Measurements from ENCODE around the gene ZNF654. TPM values are rescaled to one million over a fixed set of nuclear protein-coding genes. Genes with fewer than 3 reads are reported as not detected.
A peak's percentile ranks its signal among the peaks of the same experiment; 100 is the strongest.

Gene ZNF654
- total and polyA plus RNA-seq, 10 of the 15 experiments (the other 5 are each of a cell fraction or from before 2014, with no cell fraction given): 2.7 to 14.2 (median 10.0) TPM

- H3K4me2 ChIP-seq (ENCODE audit: control insufficient read depth, insufficient read depth): peak overlapping the region; percentile 20; the same call in 1 of the 2 replicates
- H3K9me3 ChIP-seq (replicated peaks; ENCODE audit: control insufficient read depth, insufficient read depth, low read length): no peaks in the 10 kb centered on the region
- H3K27me3 ChIP-seq (replicated peaks in 1 of 2; ENCODE audit: control insufficient read depth in 2 of 2, insufficient read depth in 2 of 2, low read length in 1 of 2): no peaks in the 10 kb centered on the region
- ChIA-PET RAD21 (ENCODE audit: unreplicated experiment) (interaction anchor here (1.1 kb wide), 2 partner anchors 91 to 118 kb away, joined by 3 to 5 read pairs; partner anchors contain the start of genes CGGBP1 and ZNF654), CTCF (interaction anchor here (0.6 to 1.5 kb wide), 5 partner anchors 9 to 1291 kb away, joined by 3 to 4 read pairs (median 4); no protein-coding TSS in a partner anchor), SMC1A (ENCODE audit: uncharacterized antibody, unreplicated experiment) (interaction anchor here (0.6 to 2.6 kb wide), 10 partner anchors 8 to 142 kb away, joined by 3 to 12 read pairs (median 4); partner anchors contain the start of genes CGGBP1 and ZNF654), POLR2A (interaction anchor here (0.7 to 4.6 kb wide), 7 partner anchors 11 to 475 kb away, joined by 3 to 27 read pairs (median 4); partner anchors contain the start of genes CGGBP1 and ZNF654)
- peak overlapping the region; percentile 77 for H3K4me3 ChIP-seq
- 0% methylated on average over 8 of the region's 8 CpGs for WGBS (ENCODE audit: insufficient coverage, insufficient replicate concordance, low lambda C conversion rate, missing lambda C conversion rate)
- no peak for DNase-seq (ENCODE audit: low read depth, low spot score)
- intact Hi-C loops (cut with micrococcal nuclease; ENCODE audit: unreplicated experiment): loop anchor here (2.0 kb wide), 1 partner anchor 92 kb away; the partner anchor contains the start of genes CGGBP1 and ZNF654
- BruUV-seq (replicated peaks): no TSS peak
- no peak for FAIRE-seq
- no peaks in the 10 kb centered on the region for H4K20me1 ChIP-seq (ENCODE audit: control insufficient read depth, insufficient read depth)
- no peaks in the 10 kb centered on the region; the same call in 1 of the 2 replicates for H3K4me1 ChIP-seq (ENCODE audit: control insufficient read depth, insufficient read depth, low read length)
- H2AFZ ChIP-seq (ENCODE audit: control insufficient read depth, low read depth, low read length): peak overlapping the region; percentile 97
- H3K79me2 ChIP-seq (ENCODE audit: control insufficient read depth, insufficient read depth, low read length): peaks cover 57% of the 10 kb centered on the region
- H3K36me3 ChIP-seq (ENCODE audit: control insufficient read depth in 2 of 2, insufficient read depth in 2 of 2, low read length in 1 of 2): no peaks in the 10 kb centered on the region
- H3K27ac ChIP-seq (ENCODE audit: control insufficient read depth, insufficient read depth): peak overlapping the region; percentile 96
- H3K9ac ChIP-seq (ENCODE audit: control insufficient read depth, insufficient read depth, low read length): peak overlapping the region; percentile 92
- in situ Hi-C loops (cut with MboI): no loop called here
- ATAC-seq: peak; percentile 34
- TF ChIP-seq BHLHE40 (IDR thresholded peaks at IDR 0.05; ENCODE audit: borderline replicate concordance in 1 of 2, low read depth in 2 of 2, low read length in 1 of 2) (peak in 1 of 2 experiments; percentile 57; a peak in 1 of 4 replicates), CUX1 (IDR thresholded peaks at IDR 0.05; ENCODE audit: insufficient replicate concordance, low read depth, low read length) (peak; percentile 64), TCF7 (IDR thresholded peaks at IDR 0.05; ENCODE audit: borderline replicate concordance) (peak; percentile 9; the same call in 1 of the 2 replicates), BCL11A (IDR thresholded peaks at IDR 0.05; ENCODE audit: low read depth, low read length) (no peak), JUND (IDR thresholded peaks at IDR 0.05; ENCODE audit: low read depth, low read length) (no peak), KLF5 (IDR thresholded peaks at IDR 0.05; ENCODE audit: partially characterized antibody) (no peak), MAX (IDR thresholded peaks at IDR 0.05; ENCODE audit: low read depth, low read length) (no peak), EP300 (IDR thresholded peaks at IDR 0.05; ENCODE audit: borderline replicate concordance in 1 of 2, control insufficient read depth in 1 of 2, low read depth in 2 of 2, low read length in 2 of 2) (peak in 1 of 2 experiments; percentile 35; a peak in 1 of 4 replicates), YY1 (IDR thresholded peaks at IDR 0.05; ENCODE audit: low read depth, low read length) (peak; percentile 73), CHD1 (IDR thresholded peaks at IDR 0.05; ENCODE audit: low read depth, low read length) (no peak), ZNF384 (IDR thresholded peaks at IDR 0.05; ENCODE audit: borderline replicate concordance, low read depth, low read length) (peak; percentile 35; the same call in 1 of the 2 replicates), HDGF (IDR thresholded peaks at IDR 0.05) (no peak; the same call in 1 of the 2 replicates), POU2F2 (IDR thresholded peaks at IDR 0.05; ENCODE audit: borderline replicate concordance, low read depth, low read length) (0 out of 3 replicates have a peak, but pooled peaks have one; percentile 9)
These were observed 91.3 kb downstream of the ZNF654 start for GRCh38 chr3:88150371-88150770.
